Keratinocyte (primary cell): Measurements from ENCODE around the gene TYRP1. TPM values are rescaled to one million over a fixed set of nuclear protein-coding genes. Genes with fewer than 3 reads are reported as not detected.

Experiments used
- DNase-seq: peaks from one replicate; pipeline ENCODE4 v3.0.0-alpha.2; 2011; ENCODE audit warnings: low read depth, missing footprints, low spot score
- FAIRE-seq: peaks from 2 replicates; lab custom pipeline; 2011; peaks lifted over from hg19 to GRCh38; lab: Jason Lieb, UNC
- H2AFZ ChIP-seq: 2 replicates; pipeline ENCODE4 v1.6.0; 2012; ENCODE audit warnings: low read length, control low read depth, inconsistent platforms; ENCODE audit not compliant: control insufficient read depth
- H3K27ac ChIP-seq: 2 replicates; pipeline ENCODE4 v1.5.1; 2011; ENCODE audit warnings: low read length; ENCODE audit not compliant: control insufficient read depth, insufficient read depth
- H3K27me3 ChIP-seq: 3 replicates; pipeline ENCODE4 v1.6.0; 2011; ENCODE audit warnings: low read length; ENCODE audit not compliant: control insufficient read depth, insufficient read depth; ENCODE audit errors: extremely low read depth
- H3K36me3 ChIP-seq, 2 experiments: 2 replicates in 1 of 2; 3 replicates in 1 of 2; pipeline ENCODE4 v1.5.1; 2011; ENCODE audit warnings: low read length in 2 of 2, mild to moderate bottlenecking in 1 of 2; ENCODE audit not compliant: control insufficient read depth in 2 of 2, insufficient read depth in 2 of 2; ENCODE audit errors: extremely low read depth in 1 of 2
- H3K4me1 ChIP-seq: 3 replicates; pipeline ENCODE4 v1.5.1; 2011; ENCODE audit warnings: low read length; ENCODE audit not compliant: control insufficient read depth, insufficient read depth; ENCODE audit errors: extremely low read depth
- H3K4me2 ChIP-seq: 3 replicates; pipeline ENCODE4 v1.6.0; 2011; ENCODE audit warnings: low read depth, low read length; ENCODE audit not compliant: control insufficient read depth, insufficient read depth; ENCODE audit errors: extremely low read depth
- H3K4me3 ChIP-seq, 3 experiments: fragments of 200-600 bp in 1 of 3; sonication (generic) in 1 of 3; 2 replicates in 2 of 3; 3 replicates in 1 of 3; pipeline ENCODE4 v1.5.1; 2011 to 2016; ENCODE audit warnings: low read length in 3 of 3, mild to moderate bottlenecking in 3 of 3, control low read depth in 2 of 3, inconsistent platforms in 1 of 3, low read depth in 1 of 3, mixed read lengths in 1 of 3, mixed run types in 1 of 3, moderate library complexity in 1 of 3; ENCODE audit not compliant: control insufficient read depth in 2 of 3, insufficient read depth in 2 of 3; ENCODE audit errors: extremely low read depth in 1 of 3
- H3K79me2 ChIP-seq: 2 replicates; pipeline ENCODE4 v1.6.0; 2012; ENCODE audit warnings: low read length; ENCODE audit not compliant: control insufficient read depth, insufficient read depth
- H3K9ac ChIP-seq: 3 replicates; pipeline ENCODE4 v1.6.0; 2011; ENCODE audit warnings: low read length; ENCODE audit not compliant: control insufficient read depth, insufficient read depth; ENCODE audit errors: extremely low read depth
- H3K9me1 ChIP-seq: 3 replicates; pipeline ENCODE4 v1.6.0; 2011; ENCODE audit warnings: low read length; ENCODE audit not compliant: control insufficient read depth, insufficient read depth; ENCODE audit errors: extremely low read depth
- H3K9me3 ChIP-seq: 2 replicates; pipeline ENCODE4 v1.5.1; 2012; ENCODE audit warnings: low read depth, low read length; ENCODE audit not compliant: control insufficient read depth
- H4K20me1 ChIP-seq: 3 replicates; pipeline ENCODE4 v1.6.0; 2011; ENCODE audit warnings: low read length; ENCODE audit not compliant: control insufficient read depth, insufficient read depth; ENCODE audit errors: extremely low read depth
- EZH2 ChIP-seq: IDR thresholded peaks from one replicate; pipeline ENCODE4 v1.6.1; 2012; ENCODE audit warnings: inconsistent platforms, mild to moderate bottlenecking, low read length, moderate library complexity
- dilution Hi-C: fragments of 300-500 bp; cut with MboI; formaldehyde crosslinking; loops from one replicate; pipeline ENCODE4 v1.7.0; 2020; ENCODE audit warnings: low sequenced_read_pairs; ENCODE audit not compliant: extremely low pct_ligation_motif_present
- polyA plus RNA-seq, 5 experiments: library from polyadenylated mRNA; depleted of rRNA in 3 of 5; stranded (reverse) in 3 of 5; stranded (forward) in 1 of 5; unstranded in 1 of 5; fragments of >200 nt; gene quantifications; 1 replicate in 1 of 5; 2 replicates in 3 of 5; 3 replicates in 1 of 5; pipeline versions ENCODE4 v1.2.1 to v1.2.3, GENCODE V29; 2011 to 2012; ENCODE audit warnings: missing spikeins in 2 of 5, low read depth in 1 of 5, low replicate concordance in 1 of 5
- TF ChIP-seq, protein P1 (sequence below), 3 experiments: IDR thresholded peaks in 1 of 3; conservative IDR thresholded peaks in 1 of 3; optimal IDR thresholded peaks in 1 of 3; 2 replicates in 2 of 3; 3 replicates in 1 of 3; pipeline versions ENCODE3 to v1.5.1; 2011; ENCODE audit warnings: low read length in 3 of 3, mild to moderate bottlenecking in 3 of 3, moderate library complexity in 2 of 3, control low read depth in 1 of 3, inconsistent platforms in 1 of 3; ENCODE audit not compliant: insufficient read depth in 2 of 3; ENCODE audit errors: extremely low read depth in 1 of 3

TYRP1 gene
- polyA plus RNA-seq, 1 donor (not counting 4 experiments of a cell fraction or from before 2014, with no cell fraction given) = 0.50 TPM

DNA sequence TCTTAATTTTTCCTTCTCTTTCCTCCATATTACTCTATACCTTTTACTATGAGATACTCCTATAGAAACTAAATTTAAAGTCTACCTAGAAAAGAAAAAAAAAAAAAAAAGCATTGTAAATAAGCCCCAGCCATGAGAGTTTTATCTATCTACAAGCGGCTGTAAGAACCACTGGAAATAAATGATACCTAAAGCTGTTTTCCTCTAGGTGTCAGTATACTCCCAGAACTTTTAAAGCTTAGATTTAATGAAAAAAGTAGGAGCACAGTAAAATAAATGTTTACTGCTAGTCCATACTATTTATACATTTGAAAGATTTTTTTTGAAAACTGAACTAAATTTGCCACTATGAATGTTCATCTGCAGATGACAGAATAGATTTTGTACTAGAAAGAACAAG is 26.2 kb downstream of the TYRP1 start:
- Histone ChIP-seq H4K20me1 (no peaks in the 10 kb centered on the region), H3K4me3 (no peak overlapping the region), H3K27ac (no peak overlapping the region), H3K79me2 (no peaks in the 10 kb centered on the region), H3K4me2 (no peak overlapping the region), H3K9ac (no peak overlapping the region), H2AFZ (no peak overlapping the region), H3K4me1 (peaks cover 20% of the 10 kb centered on the region), H3K36me3 (no peaks in the 10 kb centered on the region), H3K9me1 (no peaks in the 10 kb centered on the region), H3K9me3 (no peaks in the 10 kb centered on the region), H3K27me3 (no peaks in the 10 kb centered on the region)
- dilution Hi-C loops = no loop called here
- no peak for FAIRE-seq
- no peak for DNase-seq
- TF ChIP-seq EZH2 = no peak
- TF ChIP-seq, protein P1, sequence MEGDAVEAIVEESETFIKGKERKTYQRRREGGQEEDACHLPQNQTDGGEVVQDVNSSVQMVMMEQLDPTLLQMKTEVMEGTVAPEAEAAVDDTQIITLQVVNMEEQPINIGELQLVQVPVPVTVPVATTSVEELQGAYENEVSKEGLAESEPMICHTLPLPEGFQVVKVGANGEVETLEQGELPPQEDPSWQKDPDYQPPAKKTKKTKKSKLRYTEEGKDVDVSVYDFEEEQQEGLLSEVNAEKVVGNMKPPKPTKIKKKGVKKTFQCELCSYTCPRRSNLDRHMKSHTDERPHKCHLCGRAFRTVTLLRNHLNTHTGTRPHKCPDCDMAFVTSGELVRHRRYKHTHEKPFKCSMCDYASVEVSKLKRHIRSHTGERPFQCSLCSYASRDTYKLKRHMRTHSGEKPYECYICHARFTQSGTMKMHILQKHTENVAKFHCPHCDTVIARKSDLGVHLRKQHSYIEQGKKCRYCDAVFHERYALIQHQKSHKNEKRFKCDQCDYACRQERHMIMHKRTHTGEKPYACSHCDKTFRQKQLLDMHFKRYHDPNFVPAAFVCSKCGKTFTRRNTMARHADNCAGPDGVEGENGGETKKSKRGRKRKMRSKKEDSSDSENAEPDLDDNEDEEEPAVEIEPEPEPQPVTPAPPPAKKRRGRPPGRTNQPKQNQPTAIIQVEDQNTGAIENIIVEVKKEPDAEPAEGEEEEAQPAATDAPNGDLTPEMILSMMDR (optimal IDR thresholded peaks at IDR 0.05 in 1 of 3, IDR thresholded peaks at IDR 0.05 in 1 of 3, conservative IDR thresholded peaks at IDR 0.05 in 1 of 3; ENCODE audit: extremely low read depth in 1 of 3, insufficient read depth in 2 of 3, low read length in 3 of 3) = peak in 1 of 3 experiments; percentile 41

DNA sequence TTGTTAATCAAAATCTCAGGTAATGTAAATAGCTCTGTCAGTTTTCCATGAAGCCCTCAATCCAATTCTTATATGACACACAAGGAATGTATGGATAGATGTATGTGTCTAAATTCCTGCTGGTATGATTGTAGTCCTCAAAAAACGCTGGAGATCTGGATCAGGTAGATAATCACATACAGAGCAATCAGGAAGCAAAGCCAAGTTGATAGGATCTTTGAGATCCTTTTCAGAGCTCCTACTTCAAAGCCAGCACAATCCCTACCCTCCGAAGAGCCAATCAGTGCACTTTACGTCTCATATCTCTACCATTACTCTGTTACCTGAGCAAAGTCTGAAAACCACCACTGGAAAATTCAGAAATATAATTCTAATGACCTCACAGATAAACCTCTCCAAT is 27.4 kb downstream of the TYRP1 start:
- Histone ChIP-seq H4K20me1 (no peaks in the 10 kb centered on the region), H3K9ac (no peak overlapping the region), H3K4me1 (peaks cover 20% of the 10 kb centered on the region), H2AFZ (no peak overlapping the region), H3K4me2 (no peak overlapping the region), H3K9me1 (no peaks in the 10 kb centered on the region), H3K36me3 (no peaks in the 10 kb centered on the region), H3K4me3 (no peak overlapping the region), H3K27me3 (no peaks in the 10 kb centered on the region), H3K27ac (no peak overlapping the region), H3K9me3 (no peaks in the 10 kb centered on the region), H3K79me2 (no peaks in the 10 kb centered on the region)
- no peak for FAIRE-seq
- no peak for TF ChIP-seq EZH2
- TF ChIP-seq, protein P1 (optimal IDR thresholded peaks at IDR 0.05 in 1 of 3, IDR thresholded peaks at IDR 0.05 in 1 of 3, conservative IDR thresholded peaks at IDR 0.05 in 1 of 3; ENCODE audit: extremely low read depth in 1 of 3, insufficient read depth in 2 of 3, low read length in 3 of 3) = no peak
- dilution Hi-C loops = no loop called here
- no peak for DNase-seq
